CD4-positive, alpha-beta T cell treated with Interleukin-12 subunit alpha and Interleukin-12 subunit beta, for 1 hour (primary cell): Measurements from ENCODE around the gene SLC44A1.

Experiments
- DNase-seq: peaks from one replicate; pipeline ENCODE4 v3.0.0-alpha.2; 2020

SLC44A1 gene

GRCh38 chr9:105485131-105485530 lies 240.7 kb downstream of the SLC44A1 start:
- no peak for DNase-seq
